ENCODE measurements around the gene IFI27. TPM values are rescaled to one million over a fixed set of nuclear protein-coding genes. Genes with fewer than 3 reads are reported as not detected.

Gene IFI27
- polyA plus RNA-seq (2011; rRNA removed) = 1.3 and 2.2 TPM in 2 replicates
- 1.4 and 1.9 TPM in 2 replicates for polyA plus RNA-seq (2012; cell fraction: cytosol; rRNA removed)
- polyA plus RNA-seq (2012; cell fraction: nucleus; rRNA removed) = 8.7 and 12.4 TPM in 2 replicates
- 0.76 to 0.90 TPM (median 0.76 TPM) in 3 replicates for polyA plus RNA-seq (2017; fragmentation: RNase III; extraction: RNeasy Plus Mini Kit Qiagen cat#74134 plus additional on column Dnase treatment)
- polyA minus RNA-seq (2011; rRNA and poly(A)+ RNA removed) = 0.87 and 1.7 TPM in 2 replicates

- Histone ChIP-seq H3K4me1 (no peaks in the 10 kb centered on the region), H3K27ac (no peak within 1 kb of the TSS), H3K4me3 (no peak within 1 kb of the TSS), H3K4me2 (no peak within 1 kb of the TSS), H3K9me3 (no peaks in the 10 kb centered on the region)
- WGBS (ENCODE audit: missing lambda C conversion rate) = 74% methylated on average over 14 of the region's 14 CpGs
- 0 out of 6 replicates have a peak, but pooled peaks of 1 of the 2 experiments have one; percentile 21 for ATAC-seq
- POLR2A ChIA-PET = no interaction called here
- no peak for DNase-seq (ENCODE audit: low read depth in 1 of 2, low spot score in 1 of 2)
- no peak for FAIRE-seq
- CTCF ChIA-PET = interaction anchor here (1.0 to 1.9 kb wide), 3 partner anchors 20 to 171 kb away, joined by 3 to 5 read pairs (median 5); no protein-coding TSS in a partner anchor
- TF ChIP-seq MAZ (IDR thresholded peaks at IDR 0.05; ENCODE audit: borderline replicate concordance, low read depth, low read length) = no peak
- no peak for TF ChIP-seq BHLHE40 (IDR thresholded peaks at IDR 0.05; ENCODE audit: low read depth, low read length)
Measured at GRCh38 chr14:94110552-94111181, at the start of gene IFI27. IFI27 (plus strand) TSS chr14:94110736.

- ChIA-PET CTCF (interaction anchor here (1.5 kb wide), 1 partner anchor 16 kb away, joined by 5 read pairs; no protein-coding TSS in a partner anchor), POLR2A (no interaction called here)
- H3K4me3 ChIP-seq = no peak overlapping the region
- peaks cover 18% of the 10 kb centered on the region for H3K4me1 ChIP-seq
- DNase-seq (ENCODE audit: low read depth in 1 of 2, low spot score in 1 of 2) (no peak), ATAC-seq (no peak), FAIRE-seq (no peak)
- no peak overlapping the region for H3K4me2 ChIP-seq
- TF ChIP-seq HOXB5 (CRISPR knock-in tag; IDR thresholded peaks at IDR 0.05) (no peak), BCL3 (IDR thresholded peaks at IDR 0.05) (no peak), REST (IDR thresholded peaks at IDR 0.05) (no peak), EP300 (IDR thresholded peaks at IDR 0.05) (no peak), RAD21 (conservative IDR thresholded peaks at IDR 0.05 in 1 of 2, IDR thresholded peaks at IDR 0.05 in 1 of 2) (no peak), POLR2AphosphoS2 (conservative IDR thresholded peaks at IDR 0.05; ENCODE audit: low read length) (no peak), MYC (IDR thresholded peaks at IDR 0.05; ENCODE audit: borderline replicate concordance, low read length) (no peak), NPAS2 (CRISPR knock-in tag; IDR thresholded peaks at IDR 0.05; ENCODE audit: borderline replicate concordance) (no peak), EHMT2 (IDR thresholded peaks at IDR 0.05; ENCODE audit: low read depth) (no peak), CTCF (IDR thresholded peaks at IDR 0.05) (no peak), RNF2 (IDR thresholded peaks at IDR 0.05; ENCODE audit: borderline replicate concordance, low read depth) (no peak), HEYL (CRISPR knock-in tag; IDR thresholded peaks at IDR 0.05) (no peak), ESRRA (IDR thresholded peaks at IDR 0.05; ENCODE audit: borderline replicate concordance, low read length) (no peak), JUNB (IDR thresholded peaks at IDR 0.05) (no peak), HOXA7 (CRISPR knock-in tag; IDR thresholded peaks at IDR 0.05) (no peak), CBX2 (IDR thresholded peaks at IDR 0.05; ENCODE audit: borderline replicate concordance, low read depth) (no peak), MAX (IDR thresholded peaks at IDR 0.05) (no peak), KDM5A (IDR thresholded peaks at IDR 0.05) (no peak), FOSB (CRISPR knock-in tag; IDR thresholded peaks at IDR 0.05) (no peak), ZSCAN20 (CRISPR knock-in tag; IDR thresholded peaks at IDR 0.05) (no peak)
- 85% methylated on average over 9 of the region's 9 CpGs for WGBS (ENCODE audit: missing lambda C conversion rate)
- H3K9me3 ChIP-seq = peaks cover 3% of the 10 kb centered on the region; the same call in 1 of the 3 replicates
- H3K27ac ChIP-seq = no peak overlapping the region
Measured at GRCh38 chr14:94062344-94062940, 48.1 kb upstream of the IFI27 start.

All from A549 (cell line).